Measurements from ENCODE around the gene AMDHD2. TPM values are rescaled to one million over a fixed set of nuclear protein-coding genes. Genes with fewer than 3 reads are reported as not detected.

AMDHD2 gene
- total RNA-seq, 2 donors from 2014 or later: 25.5 to 34.3 TPM

Small RNA genes lying within 50 kb of the gene (microRNA-seq; reads per million reads assigned to microRNA genes)
- gene MIR3178 (ENCODE audit: borderline microRNAs expressed in 2 of 2): 0 reads per million in 2 donors

Other genes with a start within 250 kb of the AMDHD2 start
- gene ABCA3, start 179.6 kb upstream of the AMDHD2 start, total RNA-seq: 10 to 100 TPM in 1 of 2 donors, 1 to 10 TPM in 1; 9.6 to 16.6 TPM
- gene CCNF, start 90.9 kb upstream of the AMDHD2 start, total RNA-seq: 1 to 10 TPM in 1 of 2 donors, under 1 TPM in 1; 0.81 to 1.3 TPM
- gene TEDC2, start 60.3 kb upstream of the AMDHD2 start, total RNA-seq: under 1 TPM in 1 of 2 donors, not detected in 1; 0.86 TPM
- under 1 TPM in 1 of 2 donors, not detected in 1; 0.29 TPM for gene NTN3, start 49.1 kb upstream of the AMDHD2 start, total RNA-seq
- gene TBC1D24, start 45.2 kb upstream of the AMDHD2 start, total RNA-seq: 10 to 100 TPM; 11.4 to 13.3 TPM
- 100 to 1,000 TPM; 107 to 133 TPM for gene ATP6V0C, start 6.4 kb upstream of the AMDHD2 start, total RNA-seq
- not detected for gene CEMP1, start 11.0 kb downstream of the AMDHD2 start, total RNA-seq
- 10 to 100 TPM; 36.8 to 40.1 TPM for gene PDPK1, start 17.6 kb downstream of the AMDHD2 start, total RNA-seq
- gene KCTD5, start 162.2 kb downstream of the AMDHD2 start, total RNA-seq: 10 to 100 TPM; 13.5 to 14.3 TPM
- gene PRSS27, start 199.9 kb downstream of the AMDHD2 start, total RNA-seq: 1 to 10 TPM in 1 of 2 donors, under 1 TPM in 1; 0.71 to 1.4 TPM
- 100 to 1,000 TPM; 320 to 360 TPM for gene SRRM2, start 232.3 kb downstream of the AMDHD2 start, total RNA-seq

Measured in posterior vena cava (tissue), 2 donors.